ENCODE data around the gene C1QTNF9. TPM values are rescaled to one million over a fixed set of nuclear protein-coding genes. Genes with fewer than 3 reads are reported as not detected.

C1QTNF9 gene
- total and polyA plus RNA-seq, 7 donors = 0.25 to 4.6 (median 2.9) TPM

DNA sequence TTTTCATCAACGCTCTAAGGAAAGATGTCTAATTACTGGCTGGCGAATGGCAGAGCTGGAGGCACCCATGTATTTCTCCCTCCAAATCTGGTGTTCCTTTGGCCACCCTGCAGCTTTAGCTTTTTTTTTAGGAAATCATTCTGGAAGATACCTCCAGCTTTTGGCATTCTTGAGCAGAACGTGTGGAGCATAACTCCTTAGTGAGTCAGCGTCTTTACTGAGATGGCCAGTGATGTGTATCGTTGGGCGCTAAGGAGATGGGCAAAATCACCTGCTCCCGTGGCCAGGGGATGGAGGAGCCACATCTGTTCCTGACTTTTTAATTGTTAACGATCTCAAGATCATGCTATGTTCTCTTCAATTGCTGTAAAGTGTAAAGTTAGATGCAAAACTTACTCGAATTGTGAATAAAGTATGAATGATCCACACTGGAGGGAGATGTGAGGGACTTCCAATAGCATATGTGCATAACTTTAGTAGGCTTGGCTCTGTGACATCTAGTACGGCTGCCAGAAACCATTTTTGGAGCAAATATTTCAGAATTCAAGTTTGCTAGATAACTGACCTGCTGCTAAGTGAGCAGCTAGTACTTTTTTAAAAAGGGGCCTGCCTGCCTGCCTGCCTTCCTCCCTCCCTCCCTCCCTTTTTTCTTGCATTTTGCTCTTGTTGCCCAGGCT lies 24.4 kb upstream of the C1QTNF9 start:
- TF ChIP-seq, protein P1, sequence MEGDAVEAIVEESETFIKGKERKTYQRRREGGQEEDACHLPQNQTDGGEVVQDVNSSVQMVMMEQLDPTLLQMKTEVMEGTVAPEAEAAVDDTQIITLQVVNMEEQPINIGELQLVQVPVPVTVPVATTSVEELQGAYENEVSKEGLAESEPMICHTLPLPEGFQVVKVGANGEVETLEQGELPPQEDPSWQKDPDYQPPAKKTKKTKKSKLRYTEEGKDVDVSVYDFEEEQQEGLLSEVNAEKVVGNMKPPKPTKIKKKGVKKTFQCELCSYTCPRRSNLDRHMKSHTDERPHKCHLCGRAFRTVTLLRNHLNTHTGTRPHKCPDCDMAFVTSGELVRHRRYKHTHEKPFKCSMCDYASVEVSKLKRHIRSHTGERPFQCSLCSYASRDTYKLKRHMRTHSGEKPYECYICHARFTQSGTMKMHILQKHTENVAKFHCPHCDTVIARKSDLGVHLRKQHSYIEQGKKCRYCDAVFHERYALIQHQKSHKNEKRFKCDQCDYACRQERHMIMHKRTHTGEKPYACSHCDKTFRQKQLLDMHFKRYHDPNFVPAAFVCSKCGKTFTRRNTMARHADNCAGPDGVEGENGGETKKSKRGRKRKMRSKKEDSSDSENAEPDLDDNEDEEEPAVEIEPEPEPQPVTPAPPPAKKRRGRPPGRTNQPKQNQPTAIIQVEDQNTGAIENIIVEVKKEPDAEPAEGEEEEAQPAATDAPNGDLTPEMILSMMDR (IDR thresholded peaks at IDR 0.05) = no peak
- H3K4me3 ChIP-seq = no peak overlapping the region
- no peaks in the 10 kb centered on the region for H3K4me1 ChIP-seq
- H3K9me3 ChIP-seq = no peaks in the 10 kb centered on the region
- no peak for ATAC-seq
- WGBS, 3 donors = 83 to 84% (median 83%) methylated on average over 10 of the region's 10 CpGs
- no peaks in the 10 kb centered on the region for H3K27me3 ChIP-seq (ENCODE audit: insufficient read depth in 3 of 3, low read length in 2 of 3)
- no peak overlapping the region for H3K27ac ChIP-seq
- intact Hi-C loops (cut with DNase I) = no loop called here
- no peak for DNase-seq
- peaks cover 0 to 14% of the 10 kb centered on the region in 2 donors for H3K36me3 ChIP-seq (ENCODE audit: insufficient read depth in 1 of 2, low read depth in 1 of 2)

DNA sequence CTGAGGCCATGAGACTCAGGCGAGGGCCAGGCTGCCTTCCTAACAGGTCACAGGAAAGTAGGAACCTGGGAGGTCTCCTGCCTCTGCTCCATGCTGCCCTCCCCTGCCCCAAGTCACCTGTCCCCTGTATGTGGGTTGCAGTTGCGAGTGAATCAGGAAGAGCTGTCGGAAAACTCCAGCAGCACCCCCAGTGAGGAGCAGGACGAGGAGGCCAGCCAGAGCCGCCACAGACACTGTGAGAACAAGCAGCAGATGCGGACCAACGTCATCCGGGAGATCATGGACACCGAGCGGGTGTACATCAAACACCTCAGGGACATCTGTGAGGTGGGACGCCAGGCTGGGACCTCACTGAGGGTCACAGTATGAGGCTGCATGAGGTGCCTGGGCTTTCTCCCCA lies 22.8 kb upstream of the C1QTNF9 start:
- TF ChIP-seq, protein P1 (IDR thresholded peaks at IDR 0.05) = no peak
- ATAC-seq (no peak), DNase-seq (no peak)
- intact Hi-C loops (cut with DNase I) = no loop called here
- Histone ChIP-seq H3K27me3 (ENCODE audit: insufficient read depth in 3 of 3, low read length in 2 of 3) (no peaks in the 10 kb centered on the region), H3K4me1 (no peaks in the 10 kb centered on the region), H3K9me3 (no peaks in the 10 kb centered on the region), H3K4me3 (no peak overlapping the region), H3K36me3 (ENCODE audit: insufficient read depth in 1 of 2, low read depth in 1 of 2) (peaks cover 0 to 28% of the 10 kb centered on the region in 2 donors), H3K27ac (no peak overlapping the region)
- WGBS, 3 donors = 87 to 94% (median 91%) methylated on average over 11 of the region's 11 CpGs

DNA sequence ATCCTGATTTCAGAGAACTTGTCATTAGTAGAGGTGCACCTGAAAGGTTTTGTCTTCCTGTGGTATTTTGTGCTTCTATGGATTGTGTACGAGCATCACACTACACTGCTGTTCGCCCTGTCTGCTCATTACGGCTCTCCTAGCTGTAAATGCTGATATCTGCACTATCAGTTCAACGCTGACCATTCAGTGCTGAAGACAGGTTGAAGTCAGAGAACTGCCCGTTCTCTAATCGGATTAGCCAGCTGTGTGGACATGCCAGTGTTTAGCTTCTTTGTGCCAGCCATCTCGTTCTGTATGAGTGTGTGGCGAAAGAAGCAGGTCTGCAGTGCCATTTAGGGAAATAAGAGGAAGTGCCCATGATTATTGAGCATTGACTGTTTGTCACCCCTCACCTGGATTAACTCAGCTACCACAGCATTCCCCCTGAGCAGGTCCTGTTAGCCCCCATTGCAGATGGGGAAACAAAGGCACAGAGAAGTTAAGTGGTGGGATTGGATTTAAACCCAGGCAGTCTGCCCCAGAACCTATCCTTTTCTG lies 21.6 kb upstream of the C1QTNF9 start:
- TF ChIP-seq, protein P1 (IDR thresholded peaks at IDR 0.05) = no peak
- Histone ChIP-seq H3K4me1 (no peaks in the 10 kb centered on the region), H3K36me3 (ENCODE audit: insufficient read depth in 1 of 2, low read depth in 1 of 2) (peaks cover 0 to 34% of the 10 kb centered on the region in 2 donors), H3K4me3 (no peak overlapping the region), H3K27ac (no peak overlapping the region), H3K27me3 (ENCODE audit: insufficient read depth in 3 of 3, low read length in 2 of 3) (no peaks in the 10 kb centered on the region), H3K9me3 (no peaks in the 10 kb centered on the region)
- intact Hi-C loops (cut with DNase I) = no loop called here
- DNase-seq (no peak), ATAC-seq (no peak)
- WGBS, 3 donors = 79 to 90% (median 82%) methylated on average over 8 of the region's 8 CpGs

DNA sequence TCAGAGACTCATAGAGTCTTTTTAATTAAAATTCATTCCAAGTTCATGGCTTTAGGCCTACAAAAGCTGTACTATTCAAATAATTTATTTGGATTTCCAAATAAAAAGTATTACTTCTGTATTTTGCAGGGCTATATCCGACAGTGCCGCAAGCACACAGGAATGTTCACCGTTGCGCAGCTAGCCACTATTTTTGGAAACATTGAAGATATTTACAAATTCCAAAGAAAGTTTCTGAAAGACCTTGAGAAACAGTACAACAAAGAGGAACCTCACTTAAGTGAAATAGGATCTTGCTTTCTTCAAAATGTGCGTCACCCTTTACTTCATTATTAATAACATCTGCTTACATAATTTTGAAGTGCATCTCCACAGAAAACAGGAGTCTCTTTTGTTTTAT lies 20.5 kb upstream of the C1QTNF9 start:
- Histone ChIP-seq H3K36me3 (ENCODE audit: insufficient read depth in 1 of 2, low read depth in 1 of 2) (peaks cover 0 to 34% of the 10 kb centered on the region in 2 donors), H3K27ac (no peak overlapping the region)
- no peak for ATAC-seq

More for the DNA sequence above, 20.5 kb upstream of the C1QTNF9 start:
- H3K27me3 ChIP-seq (ENCODE audit: insufficient read depth in 3 of 3, low read length in 2 of 3) = no peaks in the 10 kb centered on the region
- H3K9me3 ChIP-seq = no peaks in the 10 kb centered on the region
- DNase-seq = no peak
- 89 to 93% (median 90%) methylated on average over 5 of the region's 5 CpGs for WGBS, 3 donors
- no peak overlapping the region for H3K4me3 ChIP-seq
- intact Hi-C loops (cut with DNase I) = no loop called here
- TF ChIP-seq, protein P1 (IDR thresholded peaks at IDR 0.05) = no peak
- no peaks in the 10 kb centered on the region for H3K4me1 ChIP-seq
